HepG2 (cell line): ENCODE measurements around the gene KIF6.

Experiments used
- ZNF292 ChIP-seq: sonication (generic); formaldehyde crosslinking; IDR thresholded peaks from 2 replicates; pipeline ENCODE4 v1.8.1; 2022; ENCODE audit warnings: mild to moderate bottlenecking, low read depth, missing genetic modification reagents, borderline replicate concordance
- TF ChIP-seq, protein P1 (sequence below): sonication (generic); formaldehyde crosslinking; IDR thresholded peaks from 2 replicates; pipeline ENCODE4 v1.8.1; 2022; ENCODE audit warnings: mild to moderate bottlenecking, missing genetic modification reagents
- TF ChIP-seq, protein P2 (sequence below): sonication (generic); formaldehyde crosslinking; IDR thresholded peaks from 2 replicates; pipeline ENCODE4 v1.5.1; 2020; ENCODE audit warnings: missing genetic modification reagents, mild to moderate bottlenecking, borderline replicate concordance

DNA sequence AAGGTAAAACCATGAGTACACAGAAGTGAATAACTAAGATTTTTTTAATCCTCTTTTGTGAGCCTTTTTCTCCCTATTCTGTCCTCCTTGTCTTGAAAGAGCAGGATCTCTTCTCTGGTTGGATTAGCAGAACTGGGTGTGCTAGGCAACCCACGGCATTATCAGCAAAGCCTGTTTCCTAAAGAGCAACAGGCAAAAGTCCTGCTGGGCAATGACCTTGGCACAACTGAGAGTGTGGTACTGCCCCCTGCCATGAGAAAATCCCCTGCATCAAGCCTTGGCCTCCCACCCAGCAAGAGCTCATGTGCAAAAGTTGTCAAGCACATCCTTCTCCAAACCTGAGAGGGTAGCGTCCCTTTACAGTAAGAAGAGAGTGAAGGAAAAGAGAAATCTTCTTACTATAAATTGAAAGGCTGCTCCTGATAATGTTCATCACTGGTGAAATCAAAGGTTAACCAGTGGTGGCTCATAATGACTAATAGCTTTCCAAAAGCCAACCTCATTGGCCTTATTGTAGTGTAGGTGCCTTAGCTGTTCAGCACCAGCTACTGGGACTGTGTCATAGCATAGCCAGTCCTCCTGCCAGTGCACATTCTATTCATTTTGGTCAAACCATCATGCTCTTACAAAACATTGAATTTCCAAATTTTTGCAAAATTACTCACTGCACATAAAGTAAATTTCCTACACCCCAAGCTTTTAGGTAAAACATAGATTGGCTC lies 17.1 kb downstream of the KIF6 start:
- no peak for TF ChIP-seq ZNF292 (CRISPR knock-in tag)
- TF ChIP-seq, protein P1, sequence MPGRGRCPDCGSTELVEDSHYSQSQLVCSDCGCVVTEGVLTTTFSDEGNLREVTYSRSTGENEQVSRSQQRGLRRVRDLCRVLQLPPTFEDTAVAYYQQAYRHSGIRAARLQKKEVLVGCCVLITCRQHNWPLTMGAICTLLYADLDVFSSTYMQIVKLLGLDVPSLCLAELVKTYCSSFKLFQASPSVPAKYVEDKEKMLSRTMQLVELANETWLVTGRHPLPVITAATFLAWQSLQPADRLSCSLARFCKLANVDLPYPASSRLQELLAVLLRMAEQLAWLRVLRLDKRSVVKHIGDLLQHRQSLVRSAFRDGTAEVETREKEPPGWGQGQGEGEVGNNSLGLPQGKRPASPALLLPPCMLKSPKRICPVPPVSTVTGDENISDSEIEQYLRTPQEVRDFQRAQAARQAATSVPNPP (CRISPR knock-in tag): no peak
- TF ChIP-seq, protein P2, sequence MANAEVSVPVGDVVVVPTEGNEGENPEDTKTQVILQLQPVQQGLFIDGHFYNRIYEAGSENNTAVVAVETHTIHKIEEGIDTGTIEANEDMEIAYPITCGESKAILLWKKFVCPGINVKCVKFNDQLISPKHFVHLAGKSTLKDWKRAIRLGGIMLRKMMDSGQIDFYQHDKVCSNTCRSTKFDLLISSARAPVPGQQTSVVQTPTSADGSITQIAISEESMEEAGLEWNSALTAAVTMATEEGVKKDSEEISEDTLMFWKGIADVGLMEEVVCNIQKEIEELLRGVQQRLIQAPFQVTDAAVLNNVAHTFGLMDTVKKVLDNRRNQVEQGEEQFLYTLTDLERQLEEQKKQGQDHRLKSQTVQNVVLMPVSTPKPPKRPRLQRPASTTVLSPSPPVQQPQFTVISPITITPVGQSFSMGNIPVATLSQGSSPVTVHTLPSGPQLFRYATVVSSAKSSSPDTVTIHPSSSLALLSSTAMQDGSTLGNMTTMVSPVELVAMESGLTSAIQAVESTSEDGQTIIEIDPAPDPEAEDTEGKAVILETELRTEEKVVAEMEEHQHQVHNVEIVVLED: no peak
